Activated CD8-positive, alpha-beta T cell treated with anti-CD3 and anti-CD28 coated beads for 36 hours (primary cell): ENCODE results near the gene EPHA8. TPM values are rescaled to one million over a fixed set of nuclear protein-coding genes. Genes with fewer than 3 reads are reported as not detected.

Experiments
- ATAC-seq: fragments of 200-7000 bp; cut with Tn5 transposase; one replicate; pipeline ENCODE4 v1.10.0; 2021; ENCODE audit warnings: mild to moderate bottlenecking, moderate library complexity
- CTCF ChIA-PET: fragments of 350-600 bp; sonication (Branson Sonifier 250); formaldehyde crosslinking; loops from one replicate; lab custom pipeline; 2021; ENCODE audit warnings: antibody characterized with exemption; lab: Charles Lee
- POLR2A ChIA-PET: fragments of 350-600 bp; sonication (Branson Sonifier 250); formaldehyde crosslinking; loops from one replicate; lab custom pipeline; 2021; ENCODE audit warnings: antibody characterized with exemption; lab: Charles Lee
- DNase-seq: peaks from one replicate; pipeline ENCODE4 v3.0.0-alpha.2; 2020
- H3K27ac Mint-ChIP-seq: one replicate; pipeline ENCODE4 v1.8.0; 2021; ENCODE audit warnings: mild to moderate bottlenecking, mixed read lengths
- H3K27me3 Mint-ChIP-seq: one replicate; pipeline ENCODE4 v1.8.0; 2021; ENCODE audit warnings: mixed read lengths
- H3K36me3 Mint-ChIP-seq: one replicate; pipeline ENCODE4 v1.8.0; 2021; ENCODE audit warnings: low read depth, mixed read lengths
- H3K4me1 Mint-ChIP-seq: one replicate; pipeline ENCODE4 v1.8.0; 2021; ENCODE audit warnings: low read depth, mixed read lengths
- H3K4me3 Mint-ChIP-seq: one replicate; pipeline ENCODE4 v1.8.0; 2021; ENCODE audit warnings: mild to moderate bottlenecking, moderate library complexity, mixed read lengths
- H3K9me3 Mint-ChIP-seq: one replicate; pipeline ENCODE4 v1.8.0; 2021; ENCODE audit warnings: mixed read lengths
- intact Hi-C: fragments of 100-400 bp; cut with micrococcal nuclease; formaldehyde crosslinking; loops from one replicate; pipeline ENCODE4 v1.10.0; 2022
- total RNA-seq, 2 experiments: library from RNA; stranded (reverse); gene quantifications; one replicate each; pipeline ENCODE4 v1.2.3, GENCODE V29; 2021
- TF ChIP-seq, protein P1 (sequence below): fragments of 200-600 bp; IDR thresholded peaks from one replicate; pipeline ENCODE4 v1.8.0; 2022; ENCODE audit warnings: antibody characterized with exemption, mild to moderate bottlenecking

EPHA8 gene
- not detected for total RNA-seq

- Mint-ChIP-seq H3K4me3 (no peak within 1 kb of the TSS), H3K27ac (no peak within 1 kb of the TSS)
Observed at GRCh38 chr1:22562584-22563583, at the start of gene EPHA8. Gene EPHA8, plus strand, starts transcription at chr1:22563489. Its CDS starts 147 bp downstream, at chr1:22563636.

DNA sequence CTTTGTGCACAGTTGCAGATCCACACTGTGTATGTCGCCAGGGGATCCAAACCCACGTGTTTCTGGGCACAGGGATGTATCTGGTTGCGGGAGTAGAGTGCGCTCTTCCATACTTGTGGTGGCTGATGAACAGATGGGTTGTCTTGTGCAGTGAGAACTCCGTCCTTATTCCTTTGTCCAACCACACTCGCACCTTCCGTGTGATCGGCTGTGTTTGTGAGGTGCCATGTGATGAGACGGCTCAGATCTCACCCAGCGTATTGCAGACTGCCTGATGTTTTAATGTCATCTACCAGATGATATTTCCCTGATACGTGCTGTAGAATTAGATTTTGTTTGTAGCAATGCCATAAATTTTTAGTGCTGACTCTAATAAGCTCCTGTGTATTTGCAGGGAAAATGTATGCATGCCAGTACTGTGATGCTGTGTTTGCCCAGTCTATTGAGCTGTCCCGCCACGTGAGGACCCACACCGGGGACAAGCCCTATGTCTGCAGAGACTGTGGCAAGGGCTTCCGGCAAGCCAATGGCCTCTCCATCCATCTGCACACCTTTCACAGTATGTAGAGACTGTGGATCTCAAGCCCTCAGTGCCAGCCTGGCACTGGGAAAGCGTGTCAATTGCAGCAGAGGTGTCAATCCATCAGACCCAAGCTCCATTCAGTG, 46.2 kb upstream of the EPHA8 start:
- Mint-ChIP-seq H3K36me3 (peaks cover 38% of the 10 kb centered on the region), H3K4me1 (no peaks in the 10 kb centered on the region), H3K27ac (no peak overlapping the region), H3K27me3 (no peaks in the 10 kb centered on the region), H3K9me3 (no peaks in the 10 kb centered on the region), H3K4me3 (no peak overlapping the region)
- DNase-seq (no peak), ATAC-seq (no peak)
- TF ChIP-seq, protein P1, sequence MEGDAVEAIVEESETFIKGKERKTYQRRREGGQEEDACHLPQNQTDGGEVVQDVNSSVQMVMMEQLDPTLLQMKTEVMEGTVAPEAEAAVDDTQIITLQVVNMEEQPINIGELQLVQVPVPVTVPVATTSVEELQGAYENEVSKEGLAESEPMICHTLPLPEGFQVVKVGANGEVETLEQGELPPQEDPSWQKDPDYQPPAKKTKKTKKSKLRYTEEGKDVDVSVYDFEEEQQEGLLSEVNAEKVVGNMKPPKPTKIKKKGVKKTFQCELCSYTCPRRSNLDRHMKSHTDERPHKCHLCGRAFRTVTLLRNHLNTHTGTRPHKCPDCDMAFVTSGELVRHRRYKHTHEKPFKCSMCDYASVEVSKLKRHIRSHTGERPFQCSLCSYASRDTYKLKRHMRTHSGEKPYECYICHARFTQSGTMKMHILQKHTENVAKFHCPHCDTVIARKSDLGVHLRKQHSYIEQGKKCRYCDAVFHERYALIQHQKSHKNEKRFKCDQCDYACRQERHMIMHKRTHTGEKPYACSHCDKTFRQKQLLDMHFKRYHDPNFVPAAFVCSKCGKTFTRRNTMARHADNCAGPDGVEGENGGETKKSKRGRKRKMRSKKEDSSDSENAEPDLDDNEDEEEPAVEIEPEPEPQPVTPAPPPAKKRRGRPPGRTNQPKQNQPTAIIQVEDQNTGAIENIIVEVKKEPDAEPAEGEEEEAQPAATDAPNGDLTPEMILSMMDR, result no peak
- ChIA-PET CTCF (no interaction called here), POLR2A (interaction anchor here (1.1 kb wide), 1 partner anchor 11 kb away, joined by 3 read pairs; no protein-coding TSS in a partner anchor)
- intact Hi-C loops, result no loop called here

More at GRCh38 chr1:22562584-22563583, at the start of gene EPHA8:
- Mint-ChIP-seq H3K4me1 (peaks cover 2% of the 10 kb centered on the region), H3K27me3 (peaks cover 43% of the 10 kb centered on the region), H3K36me3 (no peaks in the 10 kb centered on the region), H3K9me3 (no peaks in the 10 kb centered on the region)
- ChIA-PET POLR2A (no interaction called here), CTCF (no interaction called here)
- DNase-seq, result no peak
- ATAC-seq, result no peak
- TF ChIP-seq, protein P1, result no peak
- intact Hi-C loops, result no loop called here

- Mint-ChIP-seq H3K27ac (no peak overlapping the region), H3K4me1 (no peaks in the 10 kb centered on the region), H3K36me3 (peaks cover 36% of the 10 kb centered on the region), H3K4me3 (no peak overlapping the region), H3K27me3 (no peaks in the 10 kb centered on the region), H3K9me3 (no peaks in the 10 kb centered on the region)
- CTCF ChIA-PET, result no interaction called here
- DNase-seq (no peak), ATAC-seq (no peak)
- intact Hi-C loops, result no loop called here
- POLR2A ChIA-PET, result no interaction called here
- TF ChIP-seq, protein P1, result no peak
Observed at GRCh38 chr1:22517956-22518355, 45.3 kb upstream of the EPHA8 start.

GRCh38 chr1:22518379-22518778, 44.9 kb upstream of the EPHA8 start:
- no peaks in the 10 kb centered on the region for H3K27me3 Mint-ChIP-seq
- ATAC-seq (no peak), DNase-seq (no peak)
- intact Hi-C loops, result no loop called here
- CTCF ChIA-PET, result no interaction called here
- no peaks in the 10 kb centered on the region for H3K4me1 Mint-ChIP-seq
- H3K4me3 Mint-ChIP-seq, result no peak overlapping the region
- no peaks in the 10 kb centered on the region for H3K9me3 Mint-ChIP-seq
- H3K27ac Mint-ChIP-seq, result no peak overlapping the region
- POLR2A ChIA-PET, result no interaction called here
- TF ChIP-seq, protein P1, result no peak
- peaks cover 36% of the 10 kb centered on the region for H3K36me3 Mint-ChIP-seq

DNA sequence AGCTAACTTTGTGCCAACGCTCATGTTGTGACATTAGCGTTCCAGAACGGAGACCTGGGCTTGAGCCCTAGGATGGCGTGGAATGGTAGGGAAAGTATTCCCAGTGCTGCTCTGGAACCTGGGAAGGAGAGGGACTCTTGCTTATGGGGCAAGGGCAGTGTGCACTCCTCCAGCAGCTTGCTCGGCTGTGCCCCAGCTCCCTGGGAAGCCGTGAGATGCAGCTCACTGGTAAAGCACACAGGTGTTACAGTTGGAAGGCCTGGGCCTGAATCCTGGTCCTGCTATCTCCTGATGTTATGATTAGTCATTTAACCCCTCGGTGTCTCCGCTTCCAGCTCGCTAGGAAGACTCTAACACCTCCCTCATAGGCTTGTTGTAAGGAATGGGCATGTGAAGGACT, 42.4 kb upstream of the EPHA8 start:
- POLR2A ChIA-PET, result no interaction called here
- intact Hi-C loops, result no loop called here

More for the DNA sequence above, 42.4 kb upstream of the EPHA8 start:
- Mint-ChIP-seq H3K36me3 (peaks cover 32% of the 10 kb centered on the region), H3K4me3 (no peak overlapping the region), H3K27me3 (no peaks in the 10 kb centered on the region), H3K4me1 (no peaks in the 10 kb centered on the region), H3K27ac (no peak overlapping the region), H3K9me3 (no peaks in the 10 kb centered on the region)
- CTCF ChIA-PET, result no interaction called here
- DNase-seq, result no peak
- TF ChIP-seq, protein P1, result no peak
- no peak for ATAC-seq
